WTC11 (cell line): Measurements from ENCODE around the gene ARHGAP26.

Source experiments
- ATF1 ChIP-seq: sonication (generic); formaldehyde crosslinking; IDR thresholded peaks from 2 replicates; pipeline ENCODE4 v1.8.1; 2023; ENCODE audit warnings: mild to moderate bottlenecking, moderate library complexity, missing genetic modification reagents
- CREM ChIP-seq: sonication (generic); formaldehyde crosslinking; IDR thresholded peaks from 2 replicates; pipeline ENCODE4 v1.8.1; 2022; ENCODE audit warnings: mild to moderate bottlenecking, missing genetic modification reagents, moderate library complexity
- MYBL2 ChIP-seq: sonication (generic); formaldehyde crosslinking; IDR thresholded peaks from 2 replicates; pipeline ENCODE4 v1.8.1; 2023; ENCODE audit warnings: mild to moderate bottlenecking, moderate library complexity, missing genetic modification reagents
- SP1 ChIP-seq: sonication (generic); formaldehyde crosslinking; conservative IDR thresholded peaks from 2 replicates; pipeline ENCODE4 v1.8.1; 2022; ENCODE audit warnings: missing genetic modification reagents
- TF ChIP-seq, protein P1 (sequence below): fragments of 200-600 bp; IDR thresholded peaks from 2 replicates; pipeline ENCODE4 v1.8.0; 2022; ENCODE audit warnings: antibody characterized with exemption
- TF ChIP-seq, protein P2 (sequence below): sonication (generic); formaldehyde crosslinking; IDR thresholded peaks from 2 replicates; pipeline ENCODE4 v1.8.1; 2023; ENCODE audit warnings: mild to moderate bottlenecking, missing genetic modification reagents, borderline replicate concordance

DNA sequence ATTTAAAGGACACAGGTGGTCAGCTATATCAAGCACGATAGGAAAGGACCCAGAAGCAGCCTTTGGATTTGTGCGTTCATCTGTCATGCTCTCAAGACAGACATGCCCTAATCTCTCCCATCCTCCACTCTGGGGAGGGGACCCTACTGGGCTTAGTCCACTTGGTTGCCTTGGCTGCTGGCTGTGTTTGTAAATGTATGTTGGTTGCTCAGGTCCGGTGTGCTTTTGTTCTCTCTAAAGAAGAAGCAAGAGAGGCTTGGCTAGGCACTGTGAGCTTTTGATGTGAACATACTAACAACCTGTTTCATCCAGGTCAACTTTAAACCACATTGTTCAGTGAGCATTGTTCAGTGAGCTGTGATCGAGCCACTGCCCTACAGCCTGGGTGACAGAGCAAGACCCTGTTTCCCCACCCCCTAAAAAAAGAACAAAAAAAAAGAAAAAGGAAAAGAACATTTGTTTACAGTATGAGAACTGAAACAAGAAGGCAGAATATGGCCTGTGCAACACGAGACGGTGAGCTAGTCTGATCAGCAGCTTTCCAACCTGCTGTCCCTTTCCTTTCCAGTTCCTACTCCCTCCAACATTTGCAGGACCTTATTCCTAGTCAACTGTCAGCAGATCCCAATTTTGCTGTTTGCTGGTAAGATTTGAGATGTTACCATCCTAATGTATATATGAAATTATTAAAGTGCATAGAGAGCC, 228.3 kb downstream of the ARHGAP26 start:
- TF ChIP-seq, protein P1, sequence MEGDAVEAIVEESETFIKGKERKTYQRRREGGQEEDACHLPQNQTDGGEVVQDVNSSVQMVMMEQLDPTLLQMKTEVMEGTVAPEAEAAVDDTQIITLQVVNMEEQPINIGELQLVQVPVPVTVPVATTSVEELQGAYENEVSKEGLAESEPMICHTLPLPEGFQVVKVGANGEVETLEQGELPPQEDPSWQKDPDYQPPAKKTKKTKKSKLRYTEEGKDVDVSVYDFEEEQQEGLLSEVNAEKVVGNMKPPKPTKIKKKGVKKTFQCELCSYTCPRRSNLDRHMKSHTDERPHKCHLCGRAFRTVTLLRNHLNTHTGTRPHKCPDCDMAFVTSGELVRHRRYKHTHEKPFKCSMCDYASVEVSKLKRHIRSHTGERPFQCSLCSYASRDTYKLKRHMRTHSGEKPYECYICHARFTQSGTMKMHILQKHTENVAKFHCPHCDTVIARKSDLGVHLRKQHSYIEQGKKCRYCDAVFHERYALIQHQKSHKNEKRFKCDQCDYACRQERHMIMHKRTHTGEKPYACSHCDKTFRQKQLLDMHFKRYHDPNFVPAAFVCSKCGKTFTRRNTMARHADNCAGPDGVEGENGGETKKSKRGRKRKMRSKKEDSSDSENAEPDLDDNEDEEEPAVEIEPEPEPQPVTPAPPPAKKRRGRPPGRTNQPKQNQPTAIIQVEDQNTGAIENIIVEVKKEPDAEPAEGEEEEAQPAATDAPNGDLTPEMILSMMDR, result no peak
- TF ChIP-seq ATF1 (CRISPR knock-in tag), result no peak
- TF ChIP-seq, protein P2, sequence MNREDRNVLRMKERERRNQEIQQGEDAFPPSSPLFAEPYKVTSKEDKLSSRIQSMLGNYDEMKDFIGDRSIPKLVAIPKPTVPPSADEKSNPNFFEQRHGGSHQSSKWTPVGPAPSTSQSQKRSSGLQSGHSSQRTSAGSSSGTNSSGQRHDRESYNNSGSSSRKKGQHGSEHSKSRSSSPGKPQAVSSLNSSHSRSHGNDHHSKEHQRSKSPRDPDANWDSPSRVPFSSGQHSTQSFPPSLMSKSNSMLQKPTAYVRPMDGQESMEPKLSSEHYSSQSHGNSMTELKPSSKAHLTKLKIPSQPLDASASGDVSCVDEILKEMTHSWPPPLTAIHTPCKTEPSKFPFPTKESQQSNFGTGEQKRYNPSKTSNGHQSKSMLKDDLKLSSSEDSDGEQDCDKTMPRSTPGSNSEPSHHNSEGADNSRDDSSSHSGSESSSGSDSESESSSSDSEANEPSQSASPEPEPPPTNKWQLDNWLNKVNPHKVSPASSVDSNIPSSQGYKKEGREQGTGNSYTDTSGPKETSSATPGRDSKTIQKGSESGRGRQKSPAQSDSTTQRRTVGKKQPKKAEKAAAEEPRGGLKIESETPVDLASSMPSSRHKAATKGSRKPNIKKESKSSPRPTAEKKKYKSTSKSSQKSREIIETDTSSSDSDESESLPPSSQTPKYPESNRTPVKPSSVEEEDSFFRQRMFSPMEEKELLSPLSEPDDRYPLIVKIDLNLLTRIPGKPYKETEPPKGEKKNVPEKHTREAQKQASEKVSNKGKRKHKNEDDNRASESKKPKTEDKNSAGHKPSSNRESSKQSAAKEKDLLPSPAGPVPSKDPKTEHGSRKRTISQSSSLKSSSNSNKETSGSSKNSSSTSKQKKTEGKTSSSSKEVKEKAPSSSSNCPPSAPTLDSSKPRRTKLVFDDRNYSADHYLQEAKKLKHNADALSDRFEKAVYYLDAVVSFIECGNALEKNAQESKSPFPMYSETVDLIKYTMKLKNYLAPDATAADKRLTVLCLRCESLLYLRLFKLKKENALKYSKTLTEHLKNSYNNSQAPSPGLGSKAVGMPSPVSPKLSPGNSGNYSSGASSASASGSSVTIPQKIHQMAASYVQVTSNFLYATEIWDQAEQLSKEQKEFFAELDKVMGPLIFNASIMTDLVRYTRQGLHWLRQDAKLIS (CRISPR knock-in tag), result no peak
- no peak for TF ChIP-seq CREM
- no peak for TF ChIP-seq MYBL2 (CRISPR knock-in tag)
- TF ChIP-seq SP1 (CRISPR knock-in tag), result no peak
